GM19468 (cell line): ENCODE data around the gene BIRC2.
"Not testable (repeated sequence)": the region's sequence is repeated elsewhere in the genome, so short reads cannot be mapped to it uniquely, and the experiment has no call there.

ENCODE experiments used
- ATAC-seq: cut with Tn5 transposase; IDR thresholded peaks from one replicate; pipeline ENCODE4 v1.9.1; 2021; ENCODE audit warnings: mild to moderate bottlenecking, moderate library complexity, moderate number of reproducible peaks; ENCODE audit not compliant: unreplicated experiment; ENCODE audit errors: extremely low read depth

BIRC2 gene

DNA sequence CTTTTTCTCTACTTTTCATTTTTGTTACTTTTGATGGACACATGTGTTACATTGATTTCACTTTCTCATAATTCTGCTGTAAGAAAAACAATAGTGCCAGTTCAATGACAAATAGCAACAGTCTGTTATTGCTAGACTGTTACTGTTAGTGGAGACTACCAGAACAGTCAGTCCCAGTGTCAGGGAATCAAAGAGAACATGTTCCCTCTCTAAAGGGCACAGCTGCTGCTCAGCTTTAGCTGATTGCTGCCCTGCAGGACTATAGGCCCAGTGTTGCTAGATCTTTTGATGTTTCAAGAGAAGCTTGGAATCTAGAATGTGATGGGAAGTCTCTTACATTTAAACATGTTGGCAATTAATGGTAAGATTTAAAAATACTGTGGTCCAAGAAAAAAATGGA lies 26.3 kb upstream of the BIRC2 start:
- ATAC-seq: no peak

DNA sequence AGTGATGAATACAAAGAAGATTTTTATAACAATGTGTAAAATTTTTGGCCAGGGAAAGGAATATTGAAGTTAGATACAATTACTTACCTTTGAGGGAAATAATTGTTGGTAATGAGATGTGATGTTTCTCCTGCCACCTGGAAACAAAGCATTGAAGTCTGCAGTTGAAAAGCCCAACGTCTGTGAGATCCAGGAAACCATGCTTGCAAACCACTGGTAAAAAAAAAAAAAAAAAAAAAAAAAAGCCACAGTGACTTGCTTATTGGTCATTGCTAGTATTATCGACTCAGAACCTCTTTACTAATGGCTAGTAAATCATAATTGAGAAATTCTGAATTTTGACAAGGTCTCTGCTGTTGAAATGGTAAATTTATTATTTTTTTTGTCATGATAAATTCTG lies 24.5 kb upstream of the BIRC2 start:
- ATAC-seq: no peak

DNA sequence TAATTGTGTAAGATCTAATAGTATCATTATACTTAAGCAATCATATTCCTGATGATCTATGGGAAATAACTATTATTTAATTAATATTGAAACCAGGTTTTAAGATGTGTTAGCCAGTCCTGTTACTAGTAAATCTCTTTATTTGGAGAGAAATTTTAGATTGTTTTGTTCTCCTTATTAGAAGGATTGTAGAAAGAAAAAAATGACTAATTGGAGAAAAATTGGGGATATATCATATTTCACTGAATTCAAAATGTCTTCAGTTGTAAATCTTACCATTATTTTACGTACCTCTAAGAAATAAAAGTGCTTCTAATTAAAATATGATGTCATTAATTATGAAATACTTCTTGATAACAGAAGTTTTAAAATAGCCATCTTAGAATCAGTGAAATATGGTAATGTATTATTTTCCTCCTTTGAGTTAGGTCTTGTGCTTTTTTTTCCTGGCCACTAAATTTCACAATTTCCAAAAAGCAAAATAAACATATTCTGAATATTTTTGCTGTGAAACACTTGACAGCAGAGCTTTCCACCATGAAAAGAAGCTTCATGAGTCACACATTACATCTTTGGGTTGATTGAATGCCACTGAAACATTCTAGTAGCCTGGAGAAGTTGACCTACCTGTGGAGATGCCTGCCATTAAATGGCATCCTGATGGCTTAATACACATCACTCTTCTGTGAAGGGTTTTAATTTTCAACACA lies 23.3 kb upstream of the BIRC2 start:
- ATAC-seq: no peak

DNA sequence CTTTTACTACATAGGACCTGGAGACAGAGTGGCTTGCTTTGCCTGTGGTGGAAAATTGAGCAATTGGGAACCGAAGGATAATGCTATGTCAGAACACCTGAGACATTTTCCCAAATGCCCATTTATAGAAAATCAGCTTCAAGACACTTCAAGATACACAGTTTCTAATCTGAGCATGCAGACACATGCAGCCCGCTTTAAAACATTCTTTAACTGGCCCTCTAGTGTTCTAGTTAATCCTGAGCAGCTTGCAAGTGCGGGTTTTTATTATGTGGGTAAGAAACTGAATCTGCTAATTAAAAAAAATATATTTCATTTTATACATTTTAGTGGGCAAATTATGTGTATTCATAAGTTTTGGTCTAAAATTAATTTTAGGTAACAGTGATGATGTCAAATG lies 21.9 kb upstream of the BIRC2 start:
- no peak for ATAC-seq

DNA sequence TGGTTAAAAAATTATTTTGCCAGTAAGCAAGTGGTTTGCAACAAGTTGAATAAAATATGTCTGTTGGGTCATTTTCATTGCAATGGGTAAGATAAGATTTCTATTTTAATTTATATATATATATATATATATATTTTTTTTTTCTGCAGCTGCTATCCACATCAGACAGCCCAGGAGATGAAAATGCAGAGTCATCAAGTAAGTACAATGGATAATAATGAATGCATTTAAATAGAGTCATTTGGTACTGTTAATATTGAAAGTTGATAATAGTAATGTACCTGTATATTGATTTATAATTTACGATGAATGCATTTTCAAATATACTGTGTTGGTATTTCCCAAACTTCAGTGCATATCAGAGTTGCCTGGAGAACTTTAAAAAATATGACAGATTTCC lies 18.3 kb upstream of the BIRC2 start:
- ATAC-seq: no peak

DNA sequence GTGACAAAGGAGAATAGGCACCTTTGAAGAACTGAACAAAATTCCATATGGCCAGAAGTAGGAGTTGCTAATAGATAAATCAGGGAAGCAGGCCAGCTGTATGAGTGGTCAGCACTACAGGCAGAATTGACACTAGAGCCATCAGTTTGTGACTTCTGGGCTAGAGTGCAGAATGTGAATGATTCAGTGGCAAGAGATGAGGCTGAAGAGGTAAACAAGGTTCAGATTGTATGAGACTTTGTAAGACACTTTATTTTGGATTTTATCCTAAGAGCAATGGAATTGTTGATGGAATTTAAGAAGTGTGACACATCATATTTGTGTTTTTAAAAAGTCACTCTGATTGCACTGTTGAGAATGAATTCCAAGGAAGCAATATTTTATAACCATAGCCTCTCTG lies 16.8 kb upstream of the BIRC2 start:
- no peak for ATAC-seq

DNA sequence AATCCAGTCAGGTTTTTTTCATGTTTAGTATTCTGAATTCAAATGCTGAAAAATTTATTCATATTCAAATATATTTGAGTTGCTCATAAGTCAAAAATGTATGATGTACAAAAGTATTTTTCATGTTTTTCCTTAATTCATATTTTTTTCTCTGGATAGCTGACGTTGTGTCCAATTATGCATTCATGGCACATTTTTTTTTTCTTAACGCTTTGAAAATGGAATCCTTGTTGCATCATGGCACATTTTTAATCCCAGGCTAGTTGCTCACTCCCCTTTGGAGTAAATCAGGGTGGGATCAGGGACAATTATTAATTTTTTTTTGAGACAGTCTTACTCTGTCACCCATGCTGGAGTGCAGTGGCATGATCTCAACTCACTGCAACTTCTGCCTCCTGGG lies 15.7 kb upstream of the BIRC2 start:
- ATAC-seq: no peak

DNA sequence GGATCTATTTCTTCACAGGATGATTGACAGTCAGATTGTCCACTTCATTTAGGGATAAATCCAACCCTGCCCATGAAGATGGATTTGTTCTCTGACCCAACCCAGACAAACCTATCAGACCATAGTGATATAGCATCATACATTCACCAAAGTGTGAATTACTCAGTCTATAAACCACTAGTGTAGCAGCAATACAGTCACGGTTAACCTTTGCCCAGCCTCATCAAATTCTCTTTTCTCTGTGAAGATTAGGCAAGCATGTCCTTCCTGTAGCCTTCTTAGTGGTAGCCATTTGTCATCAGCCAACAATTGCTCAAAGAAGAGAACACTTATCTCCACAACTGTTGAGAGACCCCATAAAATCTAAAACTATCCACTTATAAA lies 14.4 kb upstream of the BIRC2 start:
- ATAC-seq: no peak

DNA sequence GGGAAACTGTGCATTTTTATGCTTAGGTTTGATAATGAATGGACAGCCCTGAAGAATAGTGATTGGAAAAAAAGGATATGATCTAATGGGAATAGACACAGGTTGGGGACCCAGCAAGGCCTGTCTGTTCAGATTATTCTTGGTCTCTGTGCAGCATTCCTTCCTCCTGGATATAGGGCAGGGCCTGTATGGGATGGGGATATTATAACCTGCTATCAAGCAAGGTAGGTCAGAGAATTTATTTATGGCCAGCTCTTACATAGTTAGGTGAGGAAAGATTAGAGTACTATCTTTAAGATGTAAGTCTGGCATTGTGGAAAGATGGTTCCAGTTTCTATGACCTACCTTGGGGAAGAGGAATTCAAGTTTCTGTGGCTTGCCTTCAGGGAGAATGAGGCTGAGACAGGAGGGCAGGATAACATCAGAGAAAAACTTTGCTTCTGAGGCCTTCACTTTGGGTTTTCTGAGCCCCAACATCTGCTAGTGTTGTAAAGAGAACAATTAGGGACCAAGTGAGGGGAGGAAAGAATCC lies 8.5 kb upstream of the BIRC2 start:
- no peak for ATAC-seq

DNA sequence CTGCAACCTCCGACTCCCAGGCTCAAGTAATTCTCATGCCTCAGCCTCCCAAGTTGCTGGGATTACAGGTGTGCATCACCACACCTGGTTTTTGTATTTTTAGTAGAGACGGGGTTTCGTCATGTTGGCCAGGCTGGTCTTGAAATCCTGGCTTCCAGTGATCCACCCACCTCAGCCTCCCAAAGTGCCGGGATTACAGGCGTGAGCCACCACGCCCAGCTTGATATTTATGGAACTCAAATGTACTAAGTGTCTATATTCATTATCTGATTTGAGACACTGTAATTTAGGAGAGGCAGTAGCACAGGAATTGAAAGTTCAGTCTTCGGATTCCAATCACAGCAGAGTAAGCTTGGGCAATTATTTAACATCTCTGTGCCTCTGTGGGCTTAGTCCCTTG lies 5.7 kb upstream of the BIRC2 start:
- not testable (repeated sequence) for ATAC-seq

DNA sequence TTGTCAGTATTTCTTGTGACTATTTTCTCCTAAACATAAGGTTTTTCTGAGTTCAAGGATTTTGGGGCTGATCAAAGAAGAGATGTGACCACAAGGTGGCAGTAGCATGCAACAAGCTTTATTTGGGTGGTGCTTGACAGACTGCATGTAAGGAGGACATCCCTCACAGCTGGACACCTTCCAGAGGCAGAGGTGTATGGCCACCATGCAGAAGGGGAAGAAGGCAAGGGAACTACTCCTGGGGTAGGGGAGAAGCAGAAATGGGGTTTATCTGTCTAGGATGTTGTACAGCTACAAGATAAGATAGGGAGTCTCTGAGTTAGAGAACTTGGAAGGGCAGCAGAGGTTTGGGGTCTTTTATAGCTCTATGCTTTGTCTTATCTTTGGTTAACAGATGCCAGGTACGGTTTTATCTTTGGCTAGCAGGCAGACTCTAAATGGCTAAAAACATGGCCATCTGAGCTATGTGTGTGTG lies 5.1 kb upstream of the BIRC2 start:
- peak; percentile 27 for ATAC-seq

DNA sequence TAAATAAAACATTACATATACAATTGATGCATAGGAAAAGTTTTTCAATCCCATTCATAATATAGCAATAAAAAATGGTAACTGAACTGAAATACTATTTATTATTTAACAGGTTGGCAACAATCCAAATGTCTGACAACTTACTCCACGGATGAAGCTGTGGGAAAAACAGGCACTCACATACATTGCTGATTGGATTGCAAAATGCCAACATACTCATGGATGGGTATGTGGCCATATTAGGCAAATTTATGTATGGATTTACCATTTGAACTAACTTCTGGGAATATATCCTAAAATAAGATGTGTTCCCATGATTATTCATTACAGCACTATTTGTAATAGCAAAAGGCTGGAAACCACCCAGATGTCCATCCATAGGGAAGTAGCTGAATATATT lies 3.2 kb upstream of the BIRC2 start:
- no peak for ATAC-seq

DNA sequence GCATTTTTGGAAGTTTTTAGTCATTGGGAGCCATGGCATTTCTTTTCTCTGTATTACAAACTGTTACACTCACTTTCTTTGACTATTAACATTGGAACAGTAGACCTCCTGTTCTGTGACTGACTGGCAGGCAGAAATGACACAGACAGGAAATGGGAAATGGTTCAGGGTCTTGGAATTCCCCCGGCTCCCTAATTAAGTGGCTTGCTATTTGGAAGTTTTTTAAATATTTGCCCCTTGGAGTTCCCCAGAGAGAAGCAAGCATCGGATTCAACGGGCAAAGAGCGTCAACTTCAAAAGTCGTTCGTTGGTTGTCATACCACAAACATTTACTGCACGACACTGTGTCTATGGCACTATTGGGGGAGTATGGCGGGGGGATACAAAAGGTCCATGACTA lies 1.1 kb upstream of the BIRC2 start:
- no peak for ATAC-seq

DNA sequence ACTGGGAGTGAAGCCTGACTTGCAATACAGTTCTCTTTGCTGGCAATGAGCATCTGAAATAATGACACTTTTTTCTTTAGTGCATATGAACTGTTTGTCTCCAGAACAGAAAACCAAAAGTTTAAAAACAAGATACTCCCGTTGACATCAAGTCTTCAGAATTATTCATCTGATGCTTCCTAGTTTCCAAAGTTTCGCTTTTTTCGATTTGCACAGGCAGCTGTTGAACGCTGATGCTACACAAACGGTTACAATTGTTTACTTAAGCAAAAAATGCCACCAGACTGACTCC lies 612 bp upstream of the BIRC2 start:
- no peak for ATAC-seq

DNA sequence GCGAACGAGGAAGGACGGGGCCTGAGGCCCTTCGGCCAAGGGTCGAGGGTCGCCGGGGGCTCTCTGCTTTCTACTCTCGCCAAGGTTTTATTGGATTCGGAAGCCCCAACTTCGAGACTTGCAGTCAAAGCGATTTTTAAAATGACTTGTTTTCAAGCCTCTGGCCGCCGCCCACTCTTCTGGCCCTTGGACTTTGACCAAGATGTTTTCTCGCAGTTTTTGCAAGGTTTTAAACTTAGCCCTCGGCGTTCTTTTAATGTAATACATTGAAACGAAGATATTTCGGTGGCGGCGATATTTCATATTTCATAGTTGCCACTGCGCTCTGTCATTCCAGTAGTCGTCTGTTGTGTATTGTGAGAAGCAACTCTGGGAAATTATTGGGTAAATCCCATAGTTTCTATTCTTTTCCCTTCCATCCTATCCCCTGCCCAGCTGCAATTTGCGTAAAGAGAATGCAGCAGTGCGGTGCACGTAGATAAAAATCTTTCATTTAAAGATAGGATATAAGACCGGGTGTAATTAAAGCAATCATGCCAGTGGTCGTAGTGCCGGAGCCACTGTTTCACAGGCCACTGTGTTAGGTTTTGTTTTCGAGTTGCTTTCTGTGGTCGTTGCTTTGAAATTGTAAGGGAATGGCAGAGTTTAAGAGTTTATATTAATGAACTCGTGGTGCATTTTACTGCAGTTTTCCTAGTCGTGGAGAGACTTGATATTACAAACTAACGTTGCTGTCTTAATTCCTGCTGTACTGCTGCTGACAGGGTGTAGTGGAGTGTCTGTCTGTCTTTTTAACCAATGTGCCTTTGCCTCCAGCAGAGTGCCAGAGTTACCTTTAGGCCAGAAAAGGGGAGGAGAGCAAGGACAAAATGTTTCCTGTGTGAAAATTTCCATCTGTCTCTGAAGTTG lies 702 bp downstream of the BIRC2 start:
- ATAC-seq: no peak

DNA sequence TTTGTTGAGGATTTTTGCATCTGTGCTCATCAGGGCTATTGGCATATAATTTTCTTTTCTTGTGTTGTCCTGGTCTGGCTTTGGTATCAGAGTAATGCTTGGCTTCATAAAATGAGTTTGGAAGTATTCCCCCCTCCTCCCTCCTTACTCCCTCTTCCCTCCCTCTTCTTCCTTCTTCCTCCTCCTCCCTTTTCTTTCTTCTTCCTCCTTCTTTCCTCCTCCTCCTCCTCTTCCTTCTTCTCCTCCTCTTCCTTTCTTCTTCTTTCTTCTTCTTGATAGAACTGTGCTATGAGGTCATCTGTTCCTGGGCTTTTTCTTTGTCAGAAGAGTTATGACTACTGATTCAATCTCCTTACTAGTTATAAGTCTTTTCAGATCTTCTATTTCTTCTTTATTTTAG lies 10.1 kb downstream of the BIRC2 start:
- no peak for ATAC-seq

DNA sequence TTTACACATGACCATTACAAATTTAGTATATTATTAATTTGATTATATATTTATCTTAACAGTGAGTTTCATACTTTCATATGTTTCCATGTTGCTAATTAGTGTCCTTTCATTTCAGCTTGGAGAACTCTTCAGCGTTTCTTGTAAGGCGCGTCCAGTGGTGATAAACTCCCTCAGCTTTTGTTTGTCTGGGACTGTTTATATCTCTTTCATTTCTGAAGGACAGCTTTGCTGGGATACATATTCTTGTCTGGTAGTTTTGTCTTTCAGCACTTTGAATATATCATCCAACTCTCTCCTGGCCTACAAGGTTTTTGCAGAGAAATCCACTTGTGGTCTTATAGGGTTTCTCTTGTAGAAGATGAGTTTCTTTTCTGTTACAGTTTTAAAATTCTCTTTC lies 12.4 kb downstream of the BIRC2 start:
- ATAC-seq: no peak

DNA sequence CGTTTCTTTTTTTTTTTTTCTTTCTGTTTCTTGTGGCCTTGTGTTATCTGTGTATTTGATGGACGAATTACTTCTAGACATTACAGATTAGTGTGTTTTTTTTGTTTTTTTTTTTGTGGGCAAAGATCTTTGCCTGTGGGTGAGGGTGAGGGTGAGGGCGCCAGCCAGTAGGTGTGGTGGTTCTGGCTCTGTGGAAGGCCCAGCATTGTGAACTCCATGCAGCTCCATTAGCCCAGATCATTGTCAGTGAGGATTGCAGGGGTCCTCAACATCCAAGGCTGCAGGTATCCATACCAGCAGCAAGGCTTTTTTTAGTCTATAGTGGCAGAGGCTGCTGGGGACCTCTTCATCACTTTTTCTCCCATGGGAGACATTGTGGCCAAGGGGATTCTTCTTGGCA lies 13.7 kb downstream of the BIRC2 start:
- ATAC-seq: no peak

DNA sequence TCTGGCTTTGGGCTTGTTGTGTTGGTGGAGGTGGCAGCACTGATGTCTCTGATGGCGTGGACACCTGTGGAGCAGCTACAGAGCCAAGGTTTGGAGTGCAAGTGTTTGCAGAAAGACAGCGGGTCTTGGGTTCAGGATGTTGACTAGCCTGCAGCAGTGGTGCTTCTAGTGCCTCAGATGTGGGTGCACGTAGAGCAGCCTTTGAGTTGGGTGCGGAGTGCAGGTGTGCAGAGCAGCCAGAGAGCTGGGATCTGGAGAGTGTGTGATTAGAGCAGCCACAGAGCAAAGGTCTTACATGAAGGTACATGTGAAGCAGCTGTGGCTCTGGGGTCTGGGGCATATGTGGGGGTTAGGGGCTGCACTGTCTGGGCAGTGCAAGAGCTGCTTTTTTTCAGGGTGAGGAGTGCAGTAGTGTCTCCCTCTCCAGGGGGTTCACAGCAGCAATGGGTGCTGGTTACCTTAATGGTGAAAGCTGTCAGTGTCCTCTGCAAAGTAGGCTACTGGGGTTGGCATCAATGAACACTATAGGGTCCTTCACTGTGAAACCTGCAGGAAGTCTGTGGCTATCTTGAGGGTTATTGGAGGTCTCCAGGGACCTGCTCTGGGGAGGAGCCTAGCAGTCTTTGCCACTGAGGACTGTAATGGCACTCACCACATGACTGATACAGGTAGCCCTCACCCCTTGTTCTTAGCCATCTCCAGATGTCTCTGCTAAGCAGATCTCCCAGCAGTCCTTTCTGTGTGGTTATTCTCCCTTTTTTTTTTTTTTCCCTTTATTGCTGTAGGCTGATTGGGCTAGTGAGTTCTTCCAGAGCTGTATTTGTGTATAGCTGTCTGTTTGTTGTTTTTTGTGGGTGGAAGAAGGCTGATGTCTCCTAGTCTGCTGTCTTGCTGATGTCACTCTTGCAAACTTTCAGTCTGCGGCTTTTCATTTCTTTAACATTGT lies 14.3 kb downstream of the BIRC2 start:
- ATAC-seq: no peak

DNA sequence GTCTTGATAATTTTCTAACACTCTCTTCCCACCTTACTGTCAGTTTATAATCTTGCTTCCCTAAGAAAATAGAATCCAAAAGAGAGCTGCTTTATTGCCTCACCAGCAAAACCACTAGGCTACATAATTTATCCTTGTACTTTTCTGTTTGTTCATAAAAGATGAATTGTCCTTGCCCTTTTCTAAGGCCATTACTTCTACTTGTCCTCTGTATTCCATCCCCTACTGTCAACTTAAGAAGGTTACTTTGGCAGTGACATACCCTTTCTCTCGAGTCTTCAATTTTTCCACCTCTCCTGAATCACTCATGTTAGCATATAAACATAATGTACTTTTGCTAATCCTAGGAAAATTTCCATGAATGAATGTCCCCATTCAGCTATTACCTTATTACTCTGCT lies 18.0 kb downstream of the BIRC2 start:
- no peak for ATAC-seq

DNA sequence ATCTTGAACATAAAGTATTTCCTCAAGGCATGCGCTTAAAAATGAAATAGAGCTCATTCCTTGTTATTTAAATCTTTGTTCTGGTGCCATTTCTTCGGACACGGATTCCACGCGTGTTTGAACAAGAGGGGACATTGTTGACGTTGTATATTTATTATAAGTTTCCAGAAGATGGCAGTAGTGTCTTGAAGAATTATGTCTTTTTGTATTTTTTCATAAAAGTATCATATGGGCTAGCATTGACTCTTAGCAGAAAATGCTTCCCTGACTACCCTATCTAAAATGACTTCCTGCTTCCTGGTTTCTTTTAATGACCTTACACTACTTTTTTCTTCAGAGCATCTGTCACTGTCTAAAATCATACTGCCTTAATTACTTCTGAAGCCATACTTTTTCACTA lies 20.4 kb downstream of the BIRC2 start:
- no peak for ATAC-seq
